Gastrocnemius medialis (tissue), 4 donors: ENCODE measurements around the gene TNFRSF1B. TPM values are rescaled to one million over a fixed set of nuclear protein-coding genes. Genes with fewer than 3 reads are reported as not detected.

Experiments used
- ATAC-seq, 2 donors: fragments of 150-250 bp; one replicate each; pipeline ENCODE4 v1.9.1; 2016
- DNase-seq, 2 donors: peaks; one replicate each; pipeline ENCODE4 v3.0.0-alpha.2; 2019
- H3K27ac ChIP-seq, 4 donors: fragments of 200-600 bp; sonication (generic); 1 replicate in 1 of 4; 2 replicates in 3 of 4; pipeline ENCODE4 v1.5.1; 2016 to 2018; ENCODE audit warnings: mild to moderate bottlenecking in 2 of 4, moderate library complexity in 1 of 4
- H3K27me3 ChIP-seq, 3 donors: fragments of 200-600 bp; sonication (generic) in 2 of 3; 1 replicate in 1 of 3; 2 replicates in 2 of 3; pipeline versions ENCODE4 v1.5.1 to v1.6.0; 2016 to 2019; ENCODE audit warnings: mild to moderate bottlenecking in 1 of 3, moderate library complexity in 1 of 3
- H3K36me3 ChIP-seq, 2 donors: fragments of 200-600 bp; sonication (generic) in 1 of 2; one replicate each; pipeline ENCODE4 v1.5.1; 2017 to 2018
- H3K4me1 ChIP-seq, 2 donors: fragments of 200-600 bp; sonication (generic) in 1 of 2; one replicate each; pipeline ENCODE4 v1.5.1; 2016 to 2017; ENCODE audit warnings: mild to moderate bottlenecking in 2 of 2
- H3K4me3 ChIP-seq, 4 donors: fragments of 200-600 bp; sonication (generic) in 3 of 4; 1 replicate in 1 of 4; 2 replicates in 3 of 4; pipeline ENCODE4 v1.5.1; 2016 to 2019; ENCODE audit warnings: mild to moderate bottlenecking in 2 of 4
- H3K9me3 ChIP-seq, 3 donors: fragments of 200-600 bp; sonication (generic) in 2 of 3; 1 replicate in 1 of 3; 2 replicates in 2 of 3; pipeline ENCODE4 v1.5.1; 2016 to 2019
- POLR2A ChIP-seq, 2 donors: fragments of 450-650 bp; IDR thresholded peaks; one replicate each; pipeline ENCODE4 v1.6.1; 2017; ENCODE audit warnings: antibody characterized with exemption in 2 of 2, mild to moderate bottlenecking in 2 of 2, moderate library complexity in 2 of 2
- in situ Hi-C, 4 donors: fragments of 200-750 bp; cut with MboI; loops; one replicate each; pipeline versions ENCODE4 v1.15.0 to v1.8.0; 2017; ENCODE audit warnings: low sequenced_read_pairs in 4 of 4
- intact Hi-C: fragments of 100-400 bp; cut with DNase I; formaldehyde crosslinking; loops from one replicate; pipeline ENCODE4 v1.15.1; 2023; ENCODE audit warnings: low total_unique reads
- total RNA-seq, 4 donors: library from RNA; depleted of rRNA; stranded (reverse); fragments of >200 nt; gene quantifications; one replicate each; pipeline versions ENCODE4 v1.1.0 to v1.2.3, GENCODE V29; 2016
- TF ChIP-seq, protein P1 (sequence below), 5 experiments: fragments of 450-650 bp in 3 of 5; fragments of 200-600 bp in 2 of 5; sonication (generic) in 2 of 5; IDR thresholded peaks in 4 of 5; conservative IDR thresholded peaks in 1 of 5; 1 replicate in 4 of 5; 2 replicates in 1 of 5; pipeline ENCODE4 v1.5.1; 2016 to 2019; ENCODE audit warnings: antibody characterized with exemption in 5 of 5, mild to moderate bottlenecking in 3 of 5, moderate library complexity in 3 of 5

The TNFRSF1B gene
- total RNA-seq, 4 donors from 2014 or later = 14.0 to 29.5 (median 18.8) TPM

- intact Hi-C loops = no loop called here
- Histone ChIP-seq H3K27me3 (no peaks in the 10 kb centered on the region), H3K27ac (no peak overlapping the region), H3K4me1 (peaks cover 0 to 3% of the 10 kb centered on the region in 2 donors), H3K4me3 (no peak overlapping the region), H3K9me3 (no peaks in the 10 kb centered on the region), H3K36me3 (peaks cover 0 to 10% of the 10 kb centered on the region in 2 donors)
- no peak for TF ChIP-seq POLR2A (IDR thresholded peaks at IDR 0.05)
- TF ChIP-seq, protein P1, sequence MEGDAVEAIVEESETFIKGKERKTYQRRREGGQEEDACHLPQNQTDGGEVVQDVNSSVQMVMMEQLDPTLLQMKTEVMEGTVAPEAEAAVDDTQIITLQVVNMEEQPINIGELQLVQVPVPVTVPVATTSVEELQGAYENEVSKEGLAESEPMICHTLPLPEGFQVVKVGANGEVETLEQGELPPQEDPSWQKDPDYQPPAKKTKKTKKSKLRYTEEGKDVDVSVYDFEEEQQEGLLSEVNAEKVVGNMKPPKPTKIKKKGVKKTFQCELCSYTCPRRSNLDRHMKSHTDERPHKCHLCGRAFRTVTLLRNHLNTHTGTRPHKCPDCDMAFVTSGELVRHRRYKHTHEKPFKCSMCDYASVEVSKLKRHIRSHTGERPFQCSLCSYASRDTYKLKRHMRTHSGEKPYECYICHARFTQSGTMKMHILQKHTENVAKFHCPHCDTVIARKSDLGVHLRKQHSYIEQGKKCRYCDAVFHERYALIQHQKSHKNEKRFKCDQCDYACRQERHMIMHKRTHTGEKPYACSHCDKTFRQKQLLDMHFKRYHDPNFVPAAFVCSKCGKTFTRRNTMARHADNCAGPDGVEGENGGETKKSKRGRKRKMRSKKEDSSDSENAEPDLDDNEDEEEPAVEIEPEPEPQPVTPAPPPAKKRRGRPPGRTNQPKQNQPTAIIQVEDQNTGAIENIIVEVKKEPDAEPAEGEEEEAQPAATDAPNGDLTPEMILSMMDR (IDR thresholded peaks at IDR 0.05 in 4 of 5, conservative IDR thresholded peaks at IDR 0.05 in 1 of 5) = no peak
- DNase-seq = no peak
- in situ Hi-C loops = loop anchor here in 2 of 4 donors (5.0 to 25.0 kb wide), 3 partner anchors 80 to 370 kb away; partner anchors contain the start of gene NPPA (in 1 of the 2)
- ATAC-seq = no peak
These were observed 40.1 kb downstream of the TNFRSF1B start for GRCh38 chr1:12206792-12207424.

GRCh38 chr1:12208271-12208670, 41.5 kb downstream of the TNFRSF1B start:
- Histone ChIP-seq H3K27ac (peak overlapping the region in 3 of 4 donors; percentile 8 to 27 (median 15)), H3K4me1 (peaks cover 0 to 3% of the 10 kb centered on the region in 2 donors), H3K27me3 (no peaks in the 10 kb centered on the region), H3K36me3 (no peaks in the 10 kb centered on the region), H3K4me3 (no peak overlapping the region), H3K9me3 (no peaks in the 10 kb centered on the region)
- TF ChIP-seq, protein P1 (IDR thresholded peaks at IDR 0.05 in 4 of 5, conservative IDR thresholded peaks at IDR 0.05 in 1 of 5) = no peak
- no peak for TF ChIP-seq POLR2A (IDR thresholded peaks at IDR 0.05)
- no peak for DNase-seq
- in situ Hi-C loops (loop anchor here in 2 of 4 donors (5.0 to 25.0 kb wide), 3 partner anchors 81 to 371 kb away; partner anchors contain the start of gene NPPA (in 1 of the 2)), intact Hi-C loops (no loop called here)
- ATAC-seq = peak; percentile 6 to 10

GRCh38 chr1:12208764-12209494, 42.1 kb downstream of the TNFRSF1B start:
- peak; percentile 90 to 91 for ATAC-seq
- Histone ChIP-seq H3K9me3 (no peaks in the 10 kb centered on the region), H3K4me3 (no peak overlapping the region), H3K27me3 (no peaks in the 10 kb centered on the region), H3K36me3 (no peaks in the 10 kb centered on the region), H3K27ac (peak overlapping the region in 1 of 4 donors; percentile 8), H3K4me1 (peaks cover 0 to 3% of the 10 kb centered on the region in 2 donors)
- TF ChIP-seq, protein P1 (IDR thresholded peaks at IDR 0.05 in 4 of 5, conservative IDR thresholded peaks at IDR 0.05 in 1 of 5) = peak; percentile 93 to 96 (median 96)
- no peak for TF ChIP-seq POLR2A (IDR thresholded peaks at IDR 0.05)
- peak; percentile 57 to 79 for DNase-seq
- intact Hi-C loops = loop anchor here (1.0 kb wide), 1 partner anchor 85 kb away; no protein-coding TSS in a partner anchor
- in situ Hi-C loops = loop anchor here in 2 of 4 donors (5.0 to 25.0 kb wide), 3 partner anchors 82 to 372 kb away; partner anchors contain the start of gene NPPA (in 1 of the 2)

DNA sequence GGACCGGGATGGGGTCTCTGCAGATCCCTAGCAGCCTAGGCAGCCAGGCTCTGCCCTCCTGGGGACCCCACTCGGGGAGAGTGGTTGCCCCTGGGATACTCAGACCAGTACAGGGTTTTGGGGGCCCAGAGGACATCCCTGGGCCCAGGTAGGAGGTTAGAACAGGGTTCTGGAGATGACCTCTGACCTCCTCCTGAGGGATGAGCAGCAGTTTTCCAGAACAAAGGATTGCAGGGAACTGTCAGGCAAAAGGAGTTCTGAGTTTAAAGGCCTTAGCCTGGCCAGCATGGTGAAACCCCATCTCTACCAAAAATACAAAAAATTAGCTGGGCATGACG, 42.7 kb downstream of the TNFRSF1B start:
- intact Hi-C loops (loop anchor here (1.0 kb wide), 1 partner anchor 85 kb away; no protein-coding TSS in a partner anchor), in situ Hi-C loops (loop anchor here in 2 of 4 donors (5.0 to 25.0 kb wide), 3 partner anchors 82 to 372 kb away; partner anchors contain the start of gene NPPA (in 1 of the 2))
- ATAC-seq (no peak), DNase-seq (no peak)
- no peak for TF ChIP-seq POLR2A (IDR thresholded peaks at IDR 0.05)
- Histone ChIP-seq H3K27ac (no peak overlapping the region), H3K36me3 (no peaks in the 10 kb centered on the region), H3K4me3 (no peak overlapping the region), H3K9me3 (no peaks in the 10 kb centered on the region), H3K4me1 (peaks cover 0 to 3% of the 10 kb centered on the region in 2 donors), H3K27me3 (no peaks in the 10 kb centered on the region)
